BLaER1 (cell line): Measurements from ENCODE around the gene AOC1.

Experiments
- H3K27ac ChIP-seq: shearing (Covaris generic); formaldehyde crosslinking; 2 replicates; pipeline ENCODE4 v1.8.1; 2022
- H3K27me3 ChIP-seq: shearing (Covaris generic); formaldehyde crosslinking; 2 replicates; pipeline ENCODE4 v1.8.1; 2022
- H3K36me3 ChIP-seq: shearing (Covaris generic); formaldehyde crosslinking; 2 replicates; pipeline ENCODE4 v1.8.1; 2022
- H3K4me1 ChIP-seq: shearing (Covaris generic); formaldehyde crosslinking; 2 replicates; pipeline ENCODE4 v1.8.1; 2022
- H3K4me2 ChIP-seq: shearing (Covaris generic); formaldehyde crosslinking; 2 replicates; pipeline ENCODE4 v1.8.1; 2022
- H3K4me3 ChIP-seq: shearing (Covaris generic); formaldehyde crosslinking; 2 replicates; pipeline ENCODE4 v1.8.1; 2022
- H3K9ac ChIP-seq: shearing (Covaris generic); formaldehyde crosslinking; 2 replicates; pipeline ENCODE4 v1.8.1; 2022
- H3K9me3 ChIP-seq: shearing (Covaris generic); formaldehyde crosslinking; 2 replicates; pipeline ENCODE4 v1.8.1; 2022
- H4K20me1 ChIP-seq: shearing (Covaris generic); formaldehyde crosslinking; 2 replicates; pipeline ENCODE4 v1.8.1; 2022
- Cebpa-rat ChIP-seq: shearing (Covaris generic); IDR thresholded peaks from 2 replicates; pipeline ENCODE4 v1.8.1; 2022

Gene AOC1

DNA sequence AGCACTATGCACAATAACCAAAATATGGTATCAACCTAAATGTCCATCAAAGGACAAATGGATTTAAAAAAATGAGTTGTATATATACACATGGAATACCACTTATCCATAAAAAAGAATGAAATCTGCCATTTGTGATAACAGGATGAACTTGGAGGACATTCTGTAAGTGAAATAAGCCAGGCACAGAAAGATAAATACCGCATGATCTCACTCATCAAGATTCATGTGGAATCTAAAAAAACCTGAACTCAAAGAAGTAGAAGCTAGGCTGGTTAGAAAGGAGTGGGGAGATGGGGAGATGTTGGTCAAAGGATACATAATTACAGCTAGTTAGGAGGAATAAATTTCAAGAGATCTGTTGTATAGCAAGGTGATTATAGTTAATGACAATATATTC is 17.3 kb upstream of the AOC1 start:
- Histone ChIP-seq H3K9me3 (no peaks in the 10 kb centered on the region), H3K4me1 (no peaks in the 10 kb centered on the region), H3K36me3 (no peaks in the 10 kb centered on the region), H3K4me2 (no peak overlapping the region), H3K27ac (no peak overlapping the region), H3K27me3 (no peaks in the 10 kb centered on the region), H3K4me3 (no peak overlapping the region), H4K20me1 (no peaks in the 10 kb centered on the region), H3K9ac (no peak overlapping the region)
- TF ChIP-seq Cebpa-rat: no peak

DNA sequence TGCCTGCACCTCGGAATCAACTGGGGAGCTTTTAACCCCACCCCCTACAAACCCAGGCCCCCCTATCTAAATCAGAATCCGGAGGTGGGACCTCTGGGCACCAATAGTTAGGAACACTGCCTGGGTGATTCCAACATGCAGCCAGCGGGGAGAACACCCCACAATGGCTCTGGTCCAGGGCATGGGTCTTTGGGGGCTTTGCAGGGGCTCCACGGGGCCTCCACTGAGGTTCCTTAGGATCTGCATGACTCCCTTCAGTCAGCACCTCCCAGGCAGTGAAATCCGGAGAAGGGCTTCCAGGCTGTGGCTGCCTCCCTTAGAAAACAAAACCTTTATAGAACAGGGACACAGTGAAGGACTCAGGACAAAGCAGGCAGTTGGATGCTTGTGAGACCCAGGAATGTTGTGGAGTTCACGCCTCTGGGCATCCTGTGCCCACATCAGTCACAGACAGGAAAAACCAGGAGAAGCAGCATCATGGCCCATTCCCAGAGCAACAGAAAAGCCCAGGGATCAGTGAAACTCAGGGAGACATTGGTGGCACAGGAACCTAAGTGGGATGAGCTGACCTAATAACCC is 16.5 kb upstream of the AOC1 start:
- Histone ChIP-seq H3K4me1 (no peaks in the 10 kb centered on the region), H3K9ac (no peak overlapping the region), H3K4me2 (no peak overlapping the region), H3K4me3 (no peak overlapping the region), H3K27me3 (no peaks in the 10 kb centered on the region), H4K20me1 (no peaks in the 10 kb centered on the region), H3K9me3 (no peaks in the 10 kb centered on the region), H3K27ac (no peak overlapping the region), H3K36me3 (no peaks in the 10 kb centered on the region)
- TF ChIP-seq Cebpa-rat: no peak

DNA sequence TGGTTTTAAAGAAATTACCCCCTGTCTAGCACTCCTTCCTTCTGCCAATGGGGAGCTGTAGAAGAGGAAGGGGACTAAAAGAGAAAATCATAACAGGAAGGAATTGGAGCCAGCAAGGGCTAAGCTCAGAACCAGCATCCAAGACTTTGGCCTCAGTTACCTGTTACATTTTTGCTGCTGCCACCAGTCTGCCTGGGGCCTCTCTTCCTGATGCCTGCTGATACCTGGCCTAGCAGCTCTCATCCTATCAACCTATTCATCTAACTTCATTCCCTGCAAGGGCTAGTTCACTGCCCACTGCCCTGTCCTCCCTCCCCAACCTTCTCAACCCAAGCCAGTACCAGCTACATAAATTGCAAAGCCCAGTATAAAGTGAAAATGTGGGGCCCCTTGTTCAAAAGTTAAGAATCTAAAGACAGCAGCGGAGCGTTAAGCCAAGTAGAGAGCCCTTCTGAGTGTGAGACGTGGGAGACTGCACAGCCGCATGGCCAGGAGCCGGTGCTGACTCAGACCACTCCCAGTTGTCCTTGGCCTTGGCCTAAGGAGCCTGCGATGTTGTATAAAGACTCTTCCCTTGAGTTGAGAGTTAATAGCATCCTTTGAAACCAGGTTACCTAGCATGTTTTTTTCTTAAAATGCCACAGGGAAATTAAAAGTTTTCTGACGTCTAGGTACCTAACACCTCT is 13.2 kb upstream of the AOC1 start:
- Histone ChIP-seq H3K27me3 (no peaks in the 10 kb centered on the region), H3K9me3 (no peaks in the 10 kb centered on the region), H3K9ac (no peak overlapping the region), H3K4me3 (no peak overlapping the region), H3K4me2 (no peak overlapping the region), H3K4me1 (no peaks in the 10 kb centered on the region), H4K20me1 (no peaks in the 10 kb centered on the region), H3K36me3 (no peaks in the 10 kb centered on the region), H3K27ac (no peak overlapping the region)
- TF ChIP-seq Cebpa-rat: no peak

DNA sequence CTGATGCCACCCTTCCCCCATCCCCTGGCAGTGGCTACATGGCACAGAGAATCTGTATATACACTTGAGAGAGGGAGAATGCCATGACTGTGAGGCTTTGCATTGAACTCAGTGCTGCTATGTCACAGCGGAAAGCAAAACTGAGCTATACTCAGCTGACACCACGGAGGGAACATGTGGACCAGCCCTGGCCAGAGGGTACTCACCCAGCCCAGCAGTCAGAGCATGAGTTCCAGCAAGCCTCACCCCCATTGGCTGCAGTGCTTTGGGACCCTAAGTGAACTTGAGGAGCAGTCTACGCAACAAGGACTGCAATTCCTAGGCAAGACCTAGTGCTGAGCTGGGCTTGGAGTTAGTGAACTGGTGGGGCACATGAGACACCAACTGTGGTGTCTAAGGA is 10.3 kb upstream of the AOC1 start:
- H3K27ac ChIP-seq: no peak overlapping the region

DNA sequence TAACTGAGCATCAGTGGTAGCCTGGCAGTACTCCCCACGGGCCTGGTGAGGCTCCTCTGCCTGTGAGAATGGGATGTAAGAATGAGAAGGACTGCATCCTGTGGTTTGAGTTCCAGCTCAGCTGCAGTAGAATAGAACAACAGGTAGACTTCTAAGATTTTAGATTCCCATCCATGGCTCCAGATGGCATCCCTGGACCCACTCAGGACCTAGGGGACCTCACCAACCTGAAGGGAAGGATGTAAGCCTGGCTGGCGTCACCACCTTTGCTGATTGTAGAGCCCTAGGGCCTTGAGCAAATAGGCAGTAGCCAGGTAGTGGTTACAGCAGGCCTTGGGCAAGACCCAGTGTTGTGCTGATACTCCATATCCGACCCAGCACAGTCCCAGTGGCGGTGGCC is 9.6 kb upstream of the AOC1 start:
- Histone ChIP-seq H3K27ac (no peak overlapping the region), H3K4me1 (no peaks in the 10 kb centered on the region), H4K20me1 (no peaks in the 10 kb centered on the region), H3K9ac (no peak overlapping the region), H3K4me3 (no peak overlapping the region), H3K36me3 (no peaks in the 10 kb centered on the region), H3K4me2 (no peak overlapping the region), H3K27me3 (no peaks in the 10 kb centered on the region), H3K9me3 (no peaks in the 10 kb centered on the region)
- no peak for TF ChIP-seq Cebpa-rat

More for the DNA sequence above, 10.3 kb upstream of the AOC1 start:
- Histone ChIP-seq H3K4me2 (no peak overlapping the region), H3K9ac (no peak overlapping the region), H3K9me3 (no peaks in the 10 kb centered on the region), H3K36me3 (no peaks in the 10 kb centered on the region), H3K4me3 (no peak overlapping the region), H4K20me1 (no peaks in the 10 kb centered on the region), H3K27me3 (no peaks in the 10 kb centered on the region), H3K4me1 (no peaks in the 10 kb centered on the region)
- TF ChIP-seq Cebpa-rat: no peak

DNA sequence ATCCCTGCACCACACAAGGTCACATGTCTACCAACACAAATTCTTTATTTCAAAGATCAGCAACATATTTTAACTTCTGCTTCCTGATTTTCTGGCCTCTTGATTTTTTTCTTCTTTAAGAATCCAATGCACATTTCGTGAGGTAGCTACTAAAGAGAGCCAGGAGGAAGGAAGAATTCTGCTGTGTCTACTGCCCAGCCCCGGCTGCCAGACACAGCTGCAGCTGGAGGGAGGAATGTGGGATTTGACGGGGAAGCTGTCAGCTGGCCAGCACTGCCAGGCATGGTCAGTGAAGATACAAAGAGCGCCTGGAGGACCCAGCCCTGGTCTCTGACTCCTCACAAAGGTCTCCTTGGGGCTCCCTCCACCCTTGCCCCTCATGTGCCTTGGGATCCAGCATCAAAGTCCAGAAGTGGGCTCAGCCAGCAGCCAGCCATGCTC is 6.9 kb upstream of the AOC1 start:
- no peak overlapping the region for H3K4me2 ChIP-seq

DNA sequence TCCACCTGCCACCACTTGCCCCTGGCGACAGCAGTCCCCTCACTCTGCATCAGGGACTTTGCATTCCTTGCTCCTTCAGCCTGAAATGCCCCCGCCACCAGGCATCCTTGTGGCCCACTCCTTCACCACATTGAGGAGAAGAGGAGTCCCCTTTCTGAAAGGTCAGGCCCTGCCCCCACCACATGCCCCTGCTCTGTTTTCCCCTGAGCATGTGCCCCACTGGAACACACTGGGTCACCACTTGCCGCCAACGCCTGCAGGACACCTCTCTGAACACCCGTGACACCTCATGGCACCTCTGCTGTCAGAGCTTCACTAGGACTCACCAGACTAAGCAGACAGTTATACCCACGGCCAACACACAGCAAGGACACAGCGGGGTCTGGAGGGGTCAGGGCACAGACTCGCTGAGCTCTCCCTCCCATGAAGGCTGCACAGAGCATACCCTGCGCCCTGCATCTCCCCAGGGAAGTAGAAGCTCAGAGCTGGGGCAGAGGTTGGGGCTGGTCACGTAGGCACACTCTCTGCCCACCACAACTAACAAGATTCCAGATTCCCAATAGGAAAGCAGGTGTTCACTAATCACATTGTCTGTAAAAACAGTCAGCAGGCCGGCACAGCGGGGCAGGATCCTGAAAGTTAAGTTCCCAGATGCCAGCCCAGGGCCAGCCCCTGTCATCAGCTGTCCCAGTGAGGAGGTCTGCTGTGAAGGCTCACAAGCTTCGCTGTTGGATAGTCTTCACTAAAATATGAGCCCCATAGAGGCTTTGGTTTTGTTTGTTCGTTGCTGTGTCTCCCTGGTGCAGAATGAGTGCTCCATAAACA is 5.8 kb upstream of the AOC1 start:
- Histone ChIP-seq H3K27ac (no peak overlapping the region), H3K4me1 (no peaks in the 10 kb centered on the region), H3K9ac (no peak overlapping the region), H3K9me3 (no peaks in the 10 kb centered on the region), H4K20me1 (no peaks in the 10 kb centered on the region), H3K4me3 (no peak overlapping the region), H3K36me3 (no peaks in the 10 kb centered on the region), H3K27me3 (no peaks in the 10 kb centered on the region), H3K4me2 (no peak overlapping the region)
- no peak for TF ChIP-seq Cebpa-rat

More for the DNA sequence above, 6.9 kb upstream of the AOC1 start:
- Histone ChIP-seq H3K27ac (no peak overlapping the region), H3K9ac (no peak overlapping the region), H3K36me3 (no peaks in the 10 kb centered on the region), H3K9me3 (no peaks in the 10 kb centered on the region), H3K4me3 (no peak overlapping the region), H3K27me3 (no peaks in the 10 kb centered on the region), H4K20me1 (no peaks in the 10 kb centered on the region), H3K4me1 (no peaks in the 10 kb centered on the region)
- no peak for TF ChIP-seq Cebpa-rat

DNA sequence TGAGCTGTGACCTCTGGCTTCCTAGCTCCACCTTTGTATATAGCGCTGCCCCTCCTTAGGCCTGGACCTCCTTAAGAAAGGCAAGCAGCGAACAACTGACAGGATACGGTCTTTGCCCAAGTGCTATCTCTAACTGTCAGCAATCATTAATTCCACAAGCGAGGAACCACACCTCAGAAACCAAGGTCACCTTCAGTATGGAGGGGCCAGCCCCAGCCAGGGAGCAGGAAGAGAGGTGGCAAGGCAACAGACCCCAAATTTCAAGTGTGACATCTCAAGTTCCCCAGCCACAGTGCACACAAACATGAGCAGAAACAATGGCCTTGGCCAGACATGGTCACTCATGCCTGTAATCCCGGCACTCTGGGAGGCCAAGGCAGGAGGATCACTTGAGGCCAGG is 4.8 kb upstream of the AOC1 start:
- peaks cover 4% of the 10 kb centered on the region; the same call in 1 of the 2 replicates for H3K4me1 ChIP-seq
- no peaks in the 10 kb centered on the region for H3K27me3 ChIP-seq
- no peak for TF ChIP-seq Cebpa-rat
- no peaks in the 10 kb centered on the region for H4K20me1 ChIP-seq
- H3K36me3 ChIP-seq: no peaks in the 10 kb centered on the region
- H3K9ac ChIP-seq: no peak overlapping the region
- H3K4me3 ChIP-seq: no peak overlapping the region
- H3K4me2 ChIP-seq: no peak overlapping the region
- no peak overlapping the region for H3K27ac ChIP-seq
- no peaks in the 10 kb centered on the region for H3K9me3 ChIP-seq

DNA sequence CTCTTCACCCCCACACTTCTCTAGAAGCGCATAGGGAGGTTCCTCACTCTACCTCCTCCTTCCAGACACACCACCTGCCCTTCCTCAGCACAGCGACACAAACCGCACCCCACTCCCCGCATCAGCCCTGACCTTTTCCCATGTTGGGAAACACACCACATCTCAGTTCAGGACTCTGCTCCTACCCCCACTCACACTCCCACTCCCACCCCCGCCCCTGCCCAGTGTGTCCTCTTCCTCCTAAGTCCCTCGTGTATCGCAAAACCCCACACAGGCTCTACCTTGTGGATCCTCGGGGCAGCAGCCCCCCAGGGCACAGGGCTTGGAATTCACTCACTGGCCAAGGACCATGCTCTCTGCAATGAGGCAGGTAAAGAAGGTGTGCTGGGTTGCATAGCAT is 4.2 kb upstream of the AOC1 start:
- H3K27me3 ChIP-seq: no peaks in the 10 kb centered on the region
- no peaks in the 10 kb centered on the region for H3K36me3 ChIP-seq
- no peaks in the 10 kb centered on the region for H4K20me1 ChIP-seq
- no peak overlapping the region for H3K4me3 ChIP-seq
- no peaks in the 10 kb centered on the region for H3K9me3 ChIP-seq
- H3K9ac ChIP-seq: no peak overlapping the region
- no peak for TF ChIP-seq Cebpa-rat
- peaks cover 7% of the 10 kb centered on the region; the same call in 1 of the 2 replicates for H3K4me1 ChIP-seq
- no peak overlapping the region for H3K27ac ChIP-seq
- no peak overlapping the region for H3K4me2 ChIP-seq

DNA sequence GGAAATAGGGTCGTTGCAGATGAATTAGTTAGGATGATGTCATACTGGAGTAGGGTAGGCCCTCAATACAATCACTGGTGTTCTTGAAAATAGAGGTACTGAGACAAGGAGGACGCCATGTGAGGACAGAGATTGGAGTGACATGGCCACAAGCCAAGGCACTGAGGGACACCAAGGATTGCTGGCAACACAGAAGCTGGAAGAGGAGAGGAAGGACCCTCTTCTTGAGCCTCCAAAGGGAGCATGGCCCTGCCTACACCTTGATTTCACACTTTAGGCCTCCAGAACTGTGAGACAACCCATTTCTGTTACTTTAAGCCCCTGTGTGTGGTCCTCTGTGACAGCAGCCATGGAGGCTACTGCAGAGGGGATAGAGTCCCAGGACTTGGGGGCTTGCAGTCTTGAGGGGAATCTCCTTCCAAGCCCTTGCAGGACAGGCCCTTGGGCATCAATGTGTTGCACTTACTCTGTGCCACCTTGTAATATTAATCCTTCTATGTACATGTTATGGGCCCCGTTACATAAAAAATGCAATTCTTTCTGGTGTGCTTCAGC is 3.7 kb upstream of the AOC1 start:
- H3K4me2 ChIP-seq: no peak overlapping the region
- peaks cover 7% of the 10 kb centered on the region; the same call in 1 of the 2 replicates for H3K4me1 ChIP-seq
- no peaks in the 10 kb centered on the region for H3K36me3 ChIP-seq
- no peak overlapping the region for H3K9ac ChIP-seq
- H3K27me3 ChIP-seq: no peaks in the 10 kb centered on the region
- TF ChIP-seq Cebpa-rat: no peak
- H4K20me1 ChIP-seq: no peaks in the 10 kb centered on the region
- H3K9me3 ChIP-seq: no peaks in the 10 kb centered on the region
- H3K27ac ChIP-seq: no peak overlapping the region
- no peak overlapping the region for H3K4me3 ChIP-seq
